GM12878 (cell line): Measurements from ENCODE around the gene MGME1. TPM values are rescaled to one million over a fixed set of nuclear protein-coding genes. Genes with fewer than 3 reads are reported as not detected.

Experiments used
- ATAC-seq: fragments of 200-7000 bp; cut with Tn5 transposase; 3 replicates; pipeline ENCODE4 v1.9.1; 2020; ENCODE audit warnings: mild to moderate bottlenecking, moderate library complexity
- BruUV-seq: library from RNA; stranded (reverse); fragments of 400-500 nt; replicated peaks from 2 replicates; lab custom pipeline; 2021; lab: Mats Ljungman, UMichigan
- CTCF ChIA-PET: fragments of 300-600 bp; sonication (Branson Sonifier 250); formaldehyde crosslinking; extraction: SDS; loops from one replicate; lab custom pipeline; 2021; ENCODE audit warnings: inconsistent platforms; lab: Yijun Ruan, JAX
- POLR2A ChIA-PET: fragments of 350-600 bp; formaldehyde crosslinking; extraction: SDS; loops from one replicate; lab custom pipeline; 2021; ENCODE audit warnings: inconsistent platforms; lab: Charles Lee
- RAD21 ChIA-PET: fragments of 300-600 bp; sonication (Branson Sonifier 250); formaldehyde crosslinking; loops from one replicate; lab custom pipeline; 2023; ENCODE audit warnings: antibody characterized with exemption; ENCODE audit not compliant: unreplicated experiment; lab: Charles Lee
- SMC1A ChIA-PET: fragments of 300-600 bp; sonication (Branson Sonifier 250); formaldehyde crosslinking; loops from one replicate; lab custom pipeline; 2023; ENCODE audit not compliant: unreplicated experiment, uncharacterized antibody; lab: Charles Lee
- DNase-seq: peaks from one replicate; pipeline ENCODE4 v3.0.0-alpha.2; 2011; ENCODE audit warnings: low read depth, low spot score
- FAIRE-seq: peaks from 3 replicates; lab custom pipeline; 2011; peaks lifted over from hg19 to GRCh38; lab: Jason Lieb, UNC
- H2AFZ ChIP-seq: 2 replicates; pipeline ENCODE4 v1.6.0; 2011; ENCODE audit warnings: low read depth, low read length, control low read depth; ENCODE audit not compliant: control insufficient read depth
- H3K27ac ChIP-seq: 2 replicates; pipeline ENCODE4 v1.5.1; 2011; ENCODE audit warnings: control low read depth; ENCODE audit not compliant: control insufficient read depth, insufficient read depth
- H3K27me3 ChIP-seq, 2 experiments: replicated peaks in 1 of 2; 2 replicates each; pipeline versions ENCODE4 v1.6.0 to v1.6.1; 2011; ENCODE audit warnings: low read length in 1 of 2; ENCODE audit not compliant: control insufficient read depth in 2 of 2, insufficient read depth in 2 of 2
- H3K36me3 ChIP-seq, 2 experiments: 2 replicates each; pipeline ENCODE4 v1.5.1; 2011; ENCODE audit warnings: low read length in 1 of 2; ENCODE audit not compliant: control insufficient read depth in 2 of 2, insufficient read depth in 2 of 2
- H3K4me1 ChIP-seq: 2 replicates; pipeline ENCODE4 v1.6.1; 2011; ENCODE audit warnings: mild to moderate bottlenecking, low read length, moderate library complexity, mixed read lengths; ENCODE audit not compliant: control insufficient read depth, insufficient read depth
- H3K4me2 ChIP-seq: 2 replicates; pipeline ENCODE4 v1.6.0; 2011; ENCODE audit warnings: control low read depth; ENCODE audit not compliant: control insufficient read depth, insufficient read depth
- H3K4me3 ChIP-seq: fragments of 200-600 bp; sonication (generic); 2 replicates; pipeline ENCODE4 v1.5.1; 2016
- H3K79me2 ChIP-seq: 2 replicates; pipeline ENCODE4 v1.6.0; 2011; ENCODE audit warnings: low read length; ENCODE audit not compliant: control insufficient read depth, insufficient read depth
- H3K9ac ChIP-seq: 2 replicates; pipeline ENCODE4 v1.8.0; 2011; ENCODE audit warnings: low read length, control low read depth, mixed read lengths; ENCODE audit not compliant: control insufficient read depth, insufficient read depth
- H3K9me3 ChIP-seq: replicated peaks from 3 replicates; pipeline ENCODE4 v1.5.1; 2011; ENCODE audit warnings: mild to moderate bottlenecking, low read length; ENCODE audit not compliant: control insufficient read depth, insufficient read depth
- H4K20me1 ChIP-seq: 2 replicates; pipeline ENCODE4 v1.6.0; 2011; ENCODE audit not compliant: control insufficient read depth, insufficient read depth
- BACH1 ChIP-seq: fragments of 450-650 bp; IDR thresholded peaks from 2 replicates; pipeline ENCODE4 v1.6.1; 2017; ENCODE audit warnings: mild to moderate bottlenecking, borderline replicate concordance
- EP300 ChIP-seq, 2 experiments: fragments of 150-350 bp in 1 of 2; IDR thresholded peaks; 2 replicates each; pipeline ENCODE4 v1.6.1; 2011 to 2012; ENCODE audit warnings: low read depth in 2 of 2, low read length in 2 of 2, borderline replicate concordance in 1 of 2, improper control_type of control experiment in 1 of 2, inconsistent platforms in 1 of 2; ENCODE audit not compliant: control insufficient read depth in 1 of 2
- ESRRA ChIP-seq: IDR thresholded peaks from 2 replicates; pipeline ENCODE4 v1.6.1; 2012; ENCODE audit warnings: mild to moderate bottlenecking, low read length, improper control_type of control experiment
- IKZF1 ChIP-seq: fragments of 450-650 bp; conservative IDR thresholded peaks from 2 replicates; pipeline ENCODE4 v1.6.1; 2017; ENCODE audit warnings: antibody characterized with exemption, mild to moderate bottlenecking
- IKZF2 ChIP-seq, 2 experiments: fragments of 450-650 bp; IDR thresholded peaks; 2 replicates each; pipeline ENCODE4 v1.6.1; 2017; ENCODE audit warnings: mild to moderate bottlenecking in 2 of 2, moderate library complexity in 2 of 2
- MTA2 ChIP-seq: fragments of 450-650 bp; IDR thresholded peaks from 2 replicates; pipeline ENCODE4 v1.6.1; 2016; ENCODE audit warnings: low read depth, mild to moderate bottlenecking, moderate library complexity
- NKRF ChIP-seq: fragments of 450-650 bp; conservative IDR thresholded peaks from 2 replicates; pipeline ENCODE4 v1.6.1; 2017; ENCODE audit warnings: mild to moderate bottlenecking, moderate library complexity
- NR2F1 ChIP-seq: fragments of 450-650 bp; conservative IDR thresholded peaks from 2 replicates; pipeline ENCODE4 v1.6.1; 2017; ENCODE audit warnings: mild to moderate bottlenecking
- POU2F2 ChIP-seq: IDR thresholded peaks from 3 replicates; pipeline ENCODE4 v1.6.1; 2011; ENCODE audit warnings: low read depth, mild to moderate bottlenecking, low read length, borderline replicate concordance
- RELB ChIP-seq: fragments of 450-650 bp; IDR thresholded peaks from 2 replicates; pipeline ENCODE4 v1.6.1; 2017; ENCODE audit warnings: low read depth, mild to moderate bottlenecking, moderate library complexity
- SMAD1 ChIP-seq: fragments of 450-650 bp; IDR thresholded peaks from 2 replicates; pipeline ENCODE4 v1.6.1; 2018; ENCODE audit warnings: mild to moderate bottlenecking, low read depth; ENCODE audit not compliant: partially characterized antibody
- TCF7 ChIP-seq: IDR thresholded peaks from 2 replicates; pipeline ENCODE4 v1.6.1; 2014; ENCODE audit warnings: antibody characterized with exemption, borderline replicate concordance
- WRNIP1 ChIP-seq: IDR thresholded peaks from 2 replicates; pipeline ENCODE4 v1.6.1; 2011; ENCODE audit warnings: low read depth, low read length, improper control_type of control experiment, borderline replicate concordance
- ZNF687 ChIP-seq: fragments of 450-650 bp; IDR thresholded peaks from 2 replicates; pipeline ENCODE4 v1.6.1; 2017; ENCODE audit warnings: mild to moderate bottlenecking, moderate library complexity
- WGBS: methylation state at CpG from one replicate; pipeline ENCODE4 v1.1.6; 2016; ENCODE audit warnings: low lambda C conversion rate; ENCODE audit not compliant: insufficient replicate concordance, insufficient coverage; ENCODE audit errors: missing lambda C conversion rate; 5-methylcytosine and 5-hydroxymethylcytosine counted together
- in situ Hi-C: fragments of 300-500 bp; cut with MboI; formaldehyde crosslinking; loops from 9 replicates; pipeline ENCODE4 v1.14.3; 2018; ENCODE audit warnings: mixed read lengths
- intact Hi-C: fragments of 100-400 bp; cut with micrococcal nuclease; formaldehyde crosslinking; loops from one replicate; pipeline ENCODE4 v1.14.2; 2022; ENCODE audit not compliant: unreplicated experiment
- polyA plus RNA-seq, 11 experiments: library from polyadenylated mRNA; depleted of rRNA in 4 of 11; unstranded in 6 of 11; stranded (reverse) in 5 of 11; fragments of >200 nt; fragmentation: Nextera tagmentation in 4 of 11; fragmentation: Illumina TruSeq in 1 of 11; extraction: Ambion mirVana in 4 of 11; extraction: Trizol in 1 of 11; gene quantifications; 1 replicate in 1 of 11; 2 replicates in 10 of 11; pipeline versions ENCODE4 v1.2.1 to v1.2.3, GENCODE V29; 2011 to 2016; ENCODE audit warnings: inconsistent platforms in 2 of 11, missing spikeins in 2 of 11, low read depth in 1 of 11
- total RNA-seq, 4 experiments: library from RNA; depleted of rRNA in 3 of 4; stranded (reverse); fragments of >200 nt in 3 of 4; fragmentation: Illumina TruSeq in 1 of 4; extraction: Trizol in 1 of 4; gene quantifications; 2 replicates each; pipeline versions ENCODE4 v1.2.1 to v1.2.3, GENCODE V29; 2013 to 2021

Gene MGME1
- total and polyA plus RNA-seq, 10 of the 15 experiments (the other 5 are each of a cell fraction or from before 2014, with no cell fraction given), result 13.4 to 44.8 (median 30.6) TPM

- ChIA-PET POLR2A (interaction anchor here (1.0 to 1.9 kb wide), 6 partner anchors 11 to 45 kb away, joined by 4 to 9 read pairs (median 6); partner anchors contain the start of gene MGME1), SMC1A (interaction anchor here (0.7 to 4.0 kb wide), 14 partner anchors 9 to 433 kb away, joined by 3 to 29 read pairs (median 6); partner anchors contain the start of genes MGME1 and RRBP1), CTCF (interaction anchor here (0.7 to 2.8 kb wide), 17 partner anchors 9 to 498 kb away, joined by 3 to 27 read pairs (median 4); partner anchors contain the start of genes MGME1, RRBP1 and SNX5), RAD21 (interaction anchor here (0.6 to 3.0 kb wide), 16 partner anchors 8 to 499 kb away, joined by 3 to 15 read pairs (median 7); partner anchors contain the start of genes KAT14, PET117, RRBP1 and SNX5)
- Histone ChIP-seq H3K4me3 (no peak overlapping the region), H3K4me1 (peaks cover 31% of the 10 kb centered on the region), H4K20me1 (no peaks in the 10 kb centered on the region), H2AFZ (peak overlapping the region; percentile 18; the same call in 1 of the 2 replicates), H3K9me3 (no peaks in the 10 kb centered on the region), H3K79me2 (no peaks in the 10 kb centered on the region), H3K27ac (peak overlapping the region; percentile 82), H3K36me3 (no peaks in the 10 kb centered on the region), H3K4me2 (peak overlapping the region; percentile 48), H3K27me3 (no peaks in the 10 kb centered on the region), H3K9ac (peak overlapping the region; percentile 32; the same call in 1 of the 2 replicates)
- BruUV-seq, result no TSS peak
- peak; percentile 71 for ATAC-seq
- DNase-seq, result peak; percentile 26
- intact Hi-C loops (loop anchor here (10.0 kb wide), 1 partner anchor 281 kb away; the partner anchor contains the start of gene ZNF133), in situ Hi-C loops (no loop called here)
- 0% methylated on average over 5 of the region's 5 CpGs for WGBS
- no peak for FAIRE-seq
- TF ChIP-seq MTA2, result peak; percentile 3; the same call in 1 of the 2 replicates
- TF ChIP-seq NR2F1, result 0 out of 2 replicates have a peak, but pooled peaks have one; percentile 9
- no peak for TF ChIP-seq NKRF
- no peak for TF ChIP-seq WRNIP1
- peak; percentile 70; the same call in 1 of the 2 replicates for TF ChIP-seq RELB
- TF ChIP-seq EP300 (IDR thresholded peaks at IDR 0.05; ENCODE audit: borderline replicate concordance in 1 of 2, control insufficient read depth in 1 of 2, low read depth in 2 of 2, low read length in 2 of 2), result no peak
- TF ChIP-seq ZNF687, result no peak
- no peak for TF ChIP-seq POU2F2
- no peak for TF ChIP-seq BACH1
- TF ChIP-seq TCF7, result no peak
- 0 out of 4 replicates have a peak, but pooled peaks of 1 of the 2 experiments have one; percentile 4 for TF ChIP-seq IKZF2 (IDR thresholded peaks at IDR 0.05)
- TF ChIP-seq ESRRA, result peak; percentile 74; the same call in 1 of the 2 replicates
- TF ChIP-seq SMAD1, result no peak
- 0 out of 2 replicates have a peak, but pooled peaks have one; percentile 20 for TF ChIP-seq IKZF1
Observed at GRCh38 chr20:18003897-18004296, 35.1 kb downstream of the MGME1 start.
